Transverse colon (tissue), 4 donors: ENCODE data around the gene SPEM1.

Experiments
- CTCF ChIP-seq, 5 experiments: fragments of 200-600 bp in 3 of 5; fragments of 450-650 bp in 2 of 5; sonication (generic) in 3 of 5; IDR thresholded peaks; 1 replicate in 2 of 5; 2 replicates in 3 of 5; pipeline ENCODE4 v1.5.1; 2016 to 2017; ENCODE audit warnings: antibody characterized with exemption in 5 of 5, inconsistent platforms in 3 of 5, mild to moderate bottlenecking in 2 of 5, moderate library complexity in 1 of 5
- EP300 ChIP-seq: sonication (generic); formaldehyde crosslinking; IDR thresholded peaks from one replicate; pipeline ENCODE4 v1.6.1; 2017; ENCODE audit warnings: antibody characterized with exemption, low read depth
- POLR2A ChIP-seq: fragments of 450-650 bp; IDR thresholded peaks from one replicate; pipeline ENCODE4 v1.6.1; 2016; ENCODE audit warnings: antibody characterized with exemption, mild to moderate bottlenecking, moderate library complexity
- POLR2AphosphoS5 ChIP-seq, 3 donors: sonication (generic); formaldehyde crosslinking; IDR thresholded peaks; one replicate each; pipeline ENCODE4 v1.6.1; 2016; ENCODE audit warnings: antibody characterized with exemption in 3 of 3

- TF ChIP-seq CTCF (IDR thresholded peaks at IDR 0.05) (no peak), POLR2A (no peak), EP300 (no peak), POLR2AphosphoS5 (IDR thresholded peaks at IDR 0.05) (no peak)
Observed at GRCh38 chr17:7415784-7416183, 4.3 kb upstream of the SPEM1 start.
